ENCODE data around the gene NHS. TPM values are rescaled to one million over a fixed set of nuclear protein-coding genes. Genes with fewer than 3 reads are reported as not detected.

Gene NHS
- total RNA-seq, 2 experiments from 2014 or later = 0.81 to 1.7 TPM

DNA sequence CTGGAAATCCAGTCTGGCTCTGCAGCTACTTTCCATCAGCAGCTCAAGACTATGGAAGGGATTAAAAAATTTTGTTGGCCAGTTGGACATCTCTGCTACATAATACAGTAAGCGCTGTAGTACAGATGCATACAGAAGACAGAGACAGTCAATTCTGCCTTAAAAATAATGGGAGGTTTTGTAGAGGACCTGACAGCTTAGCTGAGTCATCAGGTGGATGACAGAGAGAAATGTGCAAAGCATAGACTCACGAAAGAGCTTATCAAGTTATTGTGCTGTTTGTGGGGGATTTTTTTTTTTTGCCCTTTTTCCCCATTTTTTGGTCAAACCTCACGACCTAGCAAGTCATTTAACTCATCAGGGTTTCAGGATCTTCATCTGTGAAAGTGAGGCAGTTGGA, 213.3 kb downstream of the NHS start:
- no peaks in the 10 kb centered on the region for H3K9me3 Mint-ChIP-seq (ENCODE audit: insufficient read depth)
- ChIA-PET POLR2A (no interaction called here), CTCF (interaction anchor here (0.6 kb wide), 1 partner anchor 915 kb away, joined by 3 read pairs; no protein-coding TSS in a partner anchor)
- peaks cover 9% of the 10 kb centered on the region for H3K4me1 Mint-ChIP-seq (ENCODE audit: low read depth)
- H3K27ac Mint-ChIP-seq = no peak overlapping the region
- peaks cover 7% of the 10 kb centered on the region for H3K27me3 Mint-ChIP-seq (ENCODE audit: low read depth)
- no peaks in the 10 kb centered on the region for H3K36me3 Mint-ChIP-seq (ENCODE audit: low read depth)
- H3K4me3 Mint-ChIP-seq = no peak overlapping the region
- DNase-seq (no peak), ATAC-seq (no peak)

DNA sequence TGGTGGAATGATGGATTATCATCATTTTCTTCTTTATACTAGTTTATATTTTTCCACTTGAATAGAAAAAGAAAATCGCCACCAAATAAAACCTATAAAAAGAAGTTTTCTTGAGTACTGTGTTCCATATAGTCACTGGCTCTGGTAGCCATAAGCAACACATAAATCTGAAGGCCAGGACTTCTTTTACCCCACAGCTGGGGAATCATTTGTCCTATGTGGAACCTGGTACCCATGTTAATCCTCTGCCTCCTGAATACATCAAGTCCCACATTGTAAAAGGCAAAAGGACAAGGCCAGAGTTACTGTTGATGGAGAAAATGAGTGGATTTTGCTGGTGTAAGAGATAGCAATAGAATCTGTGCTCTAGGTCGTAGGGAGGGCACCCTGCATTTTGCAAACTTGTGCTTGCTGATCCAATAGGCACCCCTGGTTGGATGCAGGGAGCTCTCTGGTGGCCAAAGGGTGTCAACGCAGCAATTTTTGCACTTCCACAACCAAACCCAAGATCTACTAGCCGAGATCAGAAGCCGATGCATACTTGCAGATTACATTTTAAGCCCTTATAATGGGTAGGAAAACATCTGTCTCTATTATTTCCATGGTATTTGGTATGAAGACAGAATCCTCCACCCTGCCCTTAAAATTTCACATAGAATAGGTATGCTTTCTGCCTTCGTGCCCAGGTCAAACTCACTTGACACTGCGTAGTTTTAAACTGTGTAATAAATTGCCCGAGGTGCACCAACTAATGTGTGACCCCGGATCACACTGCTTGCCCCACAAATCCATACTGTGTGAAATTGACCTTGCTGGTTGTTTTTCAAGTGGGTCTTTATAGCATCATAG, 216.1 kb downstream of the NHS start:
- CTCF ChIA-PET = interaction anchor here (0.6 to 2.7 kb wide), 13 partner anchors 10 to 767 kb away, joined by 3 to 9 read pairs (median 3); no protein-coding TSS in a partner anchor

DNA sequence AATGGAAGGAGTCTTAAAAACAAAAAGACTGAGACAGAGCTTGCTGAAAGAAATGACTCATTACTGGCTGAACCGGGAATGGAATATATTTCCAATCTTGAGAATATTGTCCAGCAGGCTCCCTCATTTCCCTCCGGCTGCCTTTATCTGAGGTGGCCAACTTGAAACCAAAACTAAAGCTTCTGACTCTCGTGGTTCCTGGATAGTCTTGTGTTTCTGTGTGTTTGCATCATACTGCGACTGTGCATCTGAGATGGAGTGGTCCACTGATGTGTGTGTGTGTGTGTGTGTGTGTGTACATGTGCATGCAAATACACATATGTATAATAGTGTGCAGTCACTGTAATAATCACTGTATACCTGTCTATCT, 216.7 kb downstream of the NHS start:
- no peak overlapping the region for H3K27ac Mint-ChIP-seq
- POLR2A ChIA-PET = no interaction called here
- CTCF ChIA-PET = interaction anchor here (0.6 to 2.7 kb wide), 13 partner anchors 10 to 767 kb away, joined by 3 to 9 read pairs (median 3); no protein-coding TSS in a partner anchor
- H3K4me1 Mint-ChIP-seq (ENCODE audit: low read depth) = peaks cover 9% of the 10 kb centered on the region
- H3K36me3 Mint-ChIP-seq (ENCODE audit: low read depth) = no peaks in the 10 kb centered on the region
- H3K9me3 Mint-ChIP-seq (ENCODE audit: insufficient read depth) = no peaks in the 10 kb centered on the region
- DNase-seq (peak; percentile 19), ATAC-seq (no peak)
- H3K4me3 Mint-ChIP-seq = no peak overlapping the region
- H3K27me3 Mint-ChIP-seq (ENCODE audit: low read depth) = peaks cover 7% of the 10 kb centered on the region

More for the DNA sequence above, 216.1 kb downstream of the NHS start:
- ATAC-seq = no peak
- H3K36me3 Mint-ChIP-seq (ENCODE audit: low read depth) = no peaks in the 10 kb centered on the region
- H3K4me1 Mint-ChIP-seq (ENCODE audit: low read depth) = peaks cover 9% of the 10 kb centered on the region
- peak; percentile 42 for DNase-seq
- peaks cover 7% of the 10 kb centered on the region for H3K27me3 Mint-ChIP-seq (ENCODE audit: low read depth)
- no peaks in the 10 kb centered on the region for H3K9me3 Mint-ChIP-seq (ENCODE audit: insufficient read depth)
- POLR2A ChIA-PET = no interaction called here
- H3K4me3 Mint-ChIP-seq = no peak overlapping the region
- H3K27ac Mint-ChIP-seq = no peak overlapping the region

- DNase-seq (no peak), ATAC-seq (no peak)
- ChIA-PET POLR2A (no interaction called here), CTCF (interaction anchor here (0.6 to 2.7 kb wide), 12 partner anchors 11 to 768 kb away, joined by 3 to 9 read pairs (median 4); no protein-coding TSS in a partner anchor)
- no peak overlapping the region for H3K27ac Mint-ChIP-seq
- no peaks in the 10 kb centered on the region for H3K36me3 Mint-ChIP-seq (ENCODE audit: low read depth)
- peaks cover 9% of the 10 kb centered on the region for H3K4me1 Mint-ChIP-seq (ENCODE audit: low read depth)
- no peaks in the 10 kb centered on the region for H3K9me3 Mint-ChIP-seq (ENCODE audit: insufficient read depth)
- peaks cover 7% of the 10 kb centered on the region for H3K27me3 Mint-ChIP-seq (ENCODE audit: low read depth)
- H3K4me3 Mint-ChIP-seq = no peak overlapping the region
Measured at GRCh38 chrX:17592117-17592516, 217.1 kb downstream of the NHS start.

GRCh38 chrX:17594693-17595092, 219.7 kb downstream of the NHS start:
- H3K4me1 Mint-ChIP-seq (ENCODE audit: low read depth) = peaks cover 9% of the 10 kb centered on the region
- ATAC-seq (no peak), DNase-seq (no peak)
- peaks cover 2% of the 10 kb centered on the region for H3K27me3 Mint-ChIP-seq (ENCODE audit: low read depth)
- CTCF ChIA-PET = no interaction called here
- POLR2A ChIA-PET = interaction anchor here (0.9 kb wide), 1 partner anchor 19 kb away, joined by 3 read pairs; no protein-coding TSS in a partner anchor
- H3K9me3 Mint-ChIP-seq (ENCODE audit: insufficient read depth) = no peaks in the 10 kb centered on the region
- no peak overlapping the region for H3K27ac Mint-ChIP-seq
- no peaks in the 10 kb centered on the region for H3K36me3 Mint-ChIP-seq (ENCODE audit: low read depth)
- H3K4me3 Mint-ChIP-seq = no peak overlapping the region

GRCh38 chrX:17595456-17596035, 220.5 kb downstream of the NHS start:
- CTCF ChIA-PET = no interaction called here
- peaks cover 9% of the 10 kb centered on the region for H3K4me1 Mint-ChIP-seq (ENCODE audit: low read depth)
- DNase-seq (no peak), ATAC-seq (no peak)
- no peak overlapping the region for H3K4me3 Mint-ChIP-seq
- no peaks in the 10 kb centered on the region for H3K9me3 Mint-ChIP-seq (ENCODE audit: insufficient read depth)
- no peak overlapping the region for H3K27ac Mint-ChIP-seq
- H3K27me3 Mint-ChIP-seq (ENCODE audit: low read depth) = peaks cover 5% of the 10 kb centered on the region
- POLR2A ChIA-PET = interaction anchor here (0.9 kb wide), 1 partner anchor 19 kb away, joined by 3 read pairs; no protein-coding TSS in a partner anchor
- H3K36me3 Mint-ChIP-seq (ENCODE audit: low read depth) = no peaks in the 10 kb centered on the region

- no peaks in the 10 kb centered on the region for H3K9me3 Mint-ChIP-seq (ENCODE audit: insufficient read depth)
- no peak for ATAC-seq
- no peak for DNase-seq
- CTCF ChIA-PET = no interaction called here
- peaks cover 9% of the 10 kb centered on the region for H3K27me3 Mint-ChIP-seq (ENCODE audit: low read depth)
- H3K36me3 Mint-ChIP-seq (ENCODE audit: low read depth) = no peaks in the 10 kb centered on the region
- H3K27ac Mint-ChIP-seq = no peak overlapping the region
- H3K4me1 Mint-ChIP-seq (ENCODE audit: low read depth) = peaks cover 9% of the 10 kb centered on the region
- POLR2A ChIA-PET = no interaction called here
- no peak overlapping the region for H3K4me3 Mint-ChIP-seq
Measured at GRCh38 chrX:17596061-17596460, 221.1 kb downstream of the NHS start.

GRCh38 chrX:17596546-17597205, 221.7 kb downstream of the NHS start:
- H3K9me3 Mint-ChIP-seq (ENCODE audit: insufficient read depth) = no peaks in the 10 kb centered on the region
- H3K27me3 Mint-ChIP-seq (ENCODE audit: low read depth) = peaks cover 10% of the 10 kb centered on the region
- POLR2A ChIA-PET = no interaction called here
- DNase-seq = no peak
- no peaks in the 10 kb centered on the region for H3K36me3 Mint-ChIP-seq (ENCODE audit: low read depth)
- H3K4me1 Mint-ChIP-seq (ENCODE audit: low read depth) = peaks cover 5% of the 10 kb centered on the region
- H3K4me3 Mint-ChIP-seq = no peak overlapping the region
- no peak for ATAC-seq
- no peak overlapping the region for H3K27ac Mint-ChIP-seq
- CTCF ChIA-PET = no interaction called here

GRCh38 chrX:17597327-17597726, 222.3 kb downstream of the NHS start:
- ATAC-seq = no peak
- Mint-ChIP-seq H3K27ac (no peak overlapping the region), H3K9me3 (ENCODE audit: insufficient read depth) (no peaks in the 10 kb centered on the region), H3K4me3 (no peak overlapping the region), H3K36me3 (ENCODE audit: low read depth) (no peaks in the 10 kb centered on the region), H3K4me1 (ENCODE audit: low read depth) (no peaks in the 10 kb centered on the region), H3K27me3 (ENCODE audit: low read depth) (peaks cover 10% of the 10 kb centered on the region)
- POLR2A ChIA-PET = no interaction called here
- CTCF ChIA-PET = no interaction called here
- DNase-seq = no peak

- no peaks in the 10 kb centered on the region for H3K4me1 Mint-ChIP-seq (ENCODE audit: low read depth)
- ChIA-PET CTCF (no interaction called here), POLR2A (no interaction called here)
- ATAC-seq (no peak), DNase-seq (no peak)
- no peak overlapping the region for H3K4me3 Mint-ChIP-seq
- peaks cover 10% of the 10 kb centered on the region for H3K27me3 Mint-ChIP-seq (ENCODE audit: low read depth)
- H3K36me3 Mint-ChIP-seq (ENCODE audit: low read depth) = no peaks in the 10 kb centered on the region
- no peak overlapping the region for H3K27ac Mint-ChIP-seq
- no peaks in the 10 kb centered on the region for H3K9me3 Mint-ChIP-seq (ENCODE audit: insufficient read depth)
Measured at GRCh38 chrX:17597836-17598439, 222.9 kb downstream of the NHS start.

DNA sequence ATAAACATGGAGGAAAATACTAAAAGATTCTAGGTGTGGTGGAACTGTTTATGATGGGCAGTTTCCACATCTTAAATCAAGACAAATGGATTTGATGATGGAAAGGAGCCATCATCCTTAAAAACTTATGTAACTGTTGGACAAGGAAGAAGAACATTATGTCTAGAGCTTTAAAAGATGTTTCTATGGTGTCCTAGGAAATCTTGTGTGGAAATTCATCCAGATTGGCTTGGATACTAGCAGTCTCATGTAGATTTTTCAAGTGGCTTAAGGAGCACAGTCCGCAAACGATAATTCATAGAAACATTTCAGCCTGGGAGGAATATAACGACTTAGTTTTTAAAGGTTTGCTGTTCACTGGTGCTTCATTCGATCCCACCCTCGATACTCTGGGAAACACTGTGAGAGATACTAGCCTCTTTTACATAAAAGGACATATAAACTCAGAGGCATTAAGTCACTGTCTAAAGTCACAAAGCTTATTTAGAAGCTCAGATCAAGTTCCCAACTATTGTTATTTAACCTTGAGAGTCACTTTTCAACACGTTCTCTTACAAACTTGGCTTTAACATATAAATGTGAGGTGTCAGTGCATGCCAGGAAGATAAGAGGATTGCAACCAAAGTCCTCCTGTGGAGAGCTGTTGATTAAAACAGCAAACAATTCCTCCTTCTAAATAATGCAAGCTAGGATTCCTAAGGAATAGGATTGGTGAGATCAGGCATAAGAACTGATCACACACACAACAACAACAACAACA, 226.6 kb downstream of the NHS start:
- ATAC-seq (no peak), DNase-seq (no peak)
- Mint-ChIP-seq H3K36me3 (ENCODE audit: low read depth) (no peaks in the 10 kb centered on the region), H3K4me1 (ENCODE audit: low read depth) (no peaks in the 10 kb centered on the region), H3K9me3 (ENCODE audit: insufficient read depth) (no peaks in the 10 kb centered on the region), H3K4me3 (no peak overlapping the region), H3K27me3 (ENCODE audit: low read depth) (peaks cover 10% of the 10 kb centered on the region), H3K27ac (no peak overlapping the region)
- ChIA-PET CTCF (no interaction called here), POLR2A (no interaction called here)
